Choroid plexus epithelial cell (primary cell): Measurements from ENCODE around the gene SSTR4.

Source experiments
- DNase-seq: peaks from one replicate; pipeline ENCODE4 v3.0.0-alpha.2; 2010; ENCODE audit warnings: low read depth
- H3K4me3 ChIP-seq: 2 replicates; pipeline ENCODE4 v1.5.1; 2011; ENCODE audit warnings: low read depth, mild to moderate bottlenecking, control low read depth, low read length, moderate library complexity
- TF ChIP-seq, protein P1 (sequence below): conservative IDR thresholded peaks from 2 replicates; pipeline ENCODE4 v1.5.1; 2011; ENCODE audit warnings: low read depth, mild to moderate bottlenecking, control low read depth, inconsistent platforms, low read length, moderate library complexity

SSTR4 gene

GRCh38 chr20:23031346-23031745 lies 3.8 kb upstream of the SSTR4 start:
- H3K4me3 ChIP-seq: no peak overlapping the region
- no peak for DNase-seq
- TF ChIP-seq, protein P1, sequence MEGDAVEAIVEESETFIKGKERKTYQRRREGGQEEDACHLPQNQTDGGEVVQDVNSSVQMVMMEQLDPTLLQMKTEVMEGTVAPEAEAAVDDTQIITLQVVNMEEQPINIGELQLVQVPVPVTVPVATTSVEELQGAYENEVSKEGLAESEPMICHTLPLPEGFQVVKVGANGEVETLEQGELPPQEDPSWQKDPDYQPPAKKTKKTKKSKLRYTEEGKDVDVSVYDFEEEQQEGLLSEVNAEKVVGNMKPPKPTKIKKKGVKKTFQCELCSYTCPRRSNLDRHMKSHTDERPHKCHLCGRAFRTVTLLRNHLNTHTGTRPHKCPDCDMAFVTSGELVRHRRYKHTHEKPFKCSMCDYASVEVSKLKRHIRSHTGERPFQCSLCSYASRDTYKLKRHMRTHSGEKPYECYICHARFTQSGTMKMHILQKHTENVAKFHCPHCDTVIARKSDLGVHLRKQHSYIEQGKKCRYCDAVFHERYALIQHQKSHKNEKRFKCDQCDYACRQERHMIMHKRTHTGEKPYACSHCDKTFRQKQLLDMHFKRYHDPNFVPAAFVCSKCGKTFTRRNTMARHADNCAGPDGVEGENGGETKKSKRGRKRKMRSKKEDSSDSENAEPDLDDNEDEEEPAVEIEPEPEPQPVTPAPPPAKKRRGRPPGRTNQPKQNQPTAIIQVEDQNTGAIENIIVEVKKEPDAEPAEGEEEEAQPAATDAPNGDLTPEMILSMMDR: no peak

DNA sequence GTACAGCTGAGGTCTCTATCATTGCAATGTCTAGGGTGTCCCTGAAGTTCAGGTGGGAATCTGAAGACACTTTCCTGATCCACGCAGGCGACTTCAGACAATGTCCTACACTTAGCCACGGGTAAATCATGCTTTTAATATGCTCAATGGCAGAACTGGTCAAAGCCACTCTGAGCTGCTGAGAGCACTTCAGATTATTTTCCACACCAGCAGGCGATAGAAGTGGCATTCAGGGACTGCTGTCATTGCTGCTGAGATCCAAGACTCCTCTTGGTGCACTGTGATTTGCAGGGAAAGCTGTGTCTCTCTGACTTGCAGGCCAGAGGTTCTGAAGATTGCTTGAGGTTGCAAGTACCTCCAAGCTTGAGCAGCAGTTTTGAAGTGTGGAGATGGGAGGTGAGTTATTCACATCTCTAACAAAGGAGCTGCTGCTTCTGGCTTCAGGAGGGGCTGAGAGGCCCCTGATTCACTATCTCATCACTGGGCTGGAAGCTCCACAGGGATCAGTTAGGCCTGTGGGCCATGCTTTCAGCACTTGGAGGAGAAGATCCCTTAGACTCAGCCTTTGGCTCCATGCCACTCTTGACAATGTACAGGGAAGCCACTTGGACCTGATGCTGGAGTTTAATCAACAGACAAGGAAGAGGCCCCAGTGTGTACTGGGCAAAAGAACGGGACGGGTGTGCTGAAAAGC lies 2.9 kb upstream of the SSTR4 start:
- no peak overlapping the region for H3K4me3 ChIP-seq
- TF ChIP-seq, protein P1: no peak
- no peak for DNase-seq

- DNase-seq: no peak
- H3K4me3 ChIP-seq: no peak overlapping the region
- TF ChIP-seq, protein P1: no peak
Observed at GRCh38 chr20:23032750-23033078, 2.4 kb upstream of the SSTR4 start.

- H3K4me3 ChIP-seq: no peak overlapping the region
- no peak for DNase-seq
- TF ChIP-seq, protein P1: no peak
Observed at GRCh38 chr20:23033918-23034317, 1.2 kb upstream of the SSTR4 start.

GRCh38 chr20:23035731-23036130 lies 619 bp downstream of the SSTR4 start:
- no peak overlapping the region for H3K4me3 ChIP-seq
- no peak for DNase-seq
- TF ChIP-seq, protein P1: no peak

DNA sequence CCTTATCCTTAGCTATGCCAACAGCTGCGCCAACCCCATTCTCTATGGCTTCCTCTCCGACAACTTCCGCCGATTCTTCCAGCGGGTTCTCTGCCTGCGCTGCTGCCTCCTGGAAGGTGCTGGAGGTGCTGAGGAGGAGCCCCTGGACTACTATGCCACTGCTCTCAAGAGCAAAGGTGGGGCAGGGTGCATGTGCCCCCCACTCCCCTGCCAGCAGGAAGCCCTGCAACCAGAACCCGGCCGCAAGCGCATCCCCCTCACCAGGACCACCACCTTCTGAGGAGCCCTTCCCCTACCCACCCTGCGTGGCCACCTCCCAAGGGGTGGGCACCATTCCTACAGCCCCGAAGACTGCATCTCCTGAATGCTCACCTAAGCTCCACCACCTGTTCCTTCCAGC lies 1.3 kb downstream of the SSTR4 start:
- H3K4me3 ChIP-seq: no peak overlapping the region
- no peak for DNase-seq
- TF ChIP-seq, protein P1: no peak

GRCh38 chr20:23037017-23037481 lies 1.9 kb downstream of the SSTR4 start:
- TF ChIP-seq, protein P1: no peak
- no peak overlapping the region for H3K4me3 ChIP-seq
- no peak for DNase-seq
